ENCODE results near the gene PRKCH. TPM values are rescaled to one million over a fixed set of nuclear protein-coding genes. Genes with fewer than 3 reads are reported as not detected.
A peak's percentile ranks its signal among the peaks of the same experiment; 100 is the strongest.

The PRKCH gene
- total RNA-seq, 4 donors from 2014 or later = 17.9 to 105 (median 63.5) TPM

DNA sequence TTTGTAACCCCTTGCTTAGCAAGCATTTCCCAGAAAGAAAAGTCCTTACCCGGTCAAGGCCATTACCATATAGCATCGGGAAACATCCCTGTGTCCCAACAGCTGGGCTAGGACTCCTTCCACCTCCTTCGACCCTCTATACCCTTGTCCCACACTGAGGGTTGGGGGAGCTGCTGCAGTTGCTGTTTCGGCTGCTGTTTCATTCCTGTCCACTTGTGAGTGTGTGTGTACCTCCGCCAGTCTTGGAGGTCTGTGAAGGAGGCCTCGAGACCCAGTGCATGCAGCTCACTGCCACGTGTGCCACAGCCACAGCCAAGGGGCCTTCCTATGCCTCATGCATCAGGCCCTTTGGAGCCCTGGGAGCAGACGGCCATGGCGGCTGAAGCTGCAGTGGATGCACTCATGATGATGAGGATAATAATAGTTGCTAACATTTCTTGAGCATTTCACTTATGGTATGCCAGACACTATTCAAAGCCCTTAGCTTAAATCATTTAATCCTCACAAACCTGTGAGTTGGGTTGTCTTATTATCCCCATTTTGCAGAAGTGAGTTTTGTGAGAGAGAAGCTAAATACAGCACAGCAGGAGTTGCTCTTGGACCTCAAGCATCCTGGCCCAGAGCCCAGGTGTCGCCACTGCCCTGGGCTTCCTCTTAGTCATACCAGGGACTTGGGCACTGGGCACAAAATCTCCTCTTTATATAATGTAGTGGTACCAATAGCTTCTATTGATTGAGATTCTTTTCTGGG, 156.5 kb downstream of the PRKCH start:
- no peaks in the 10 kb centered on the region for H3K36me3 ChIP-seq
- DNase-seq = peak in 1 of 2 donors; percentile 59
- no peak overlapping the region for H3K4me3 ChIP-seq
- no peaks in the 10 kb centered on the region for H3K27me3 ChIP-seq
- intact Hi-C loops (cut with DNase I; ENCODE audit: low total_unique reads) = no loop called here
- no peak for TF ChIP-seq POLR2A (IDR thresholded peaks at IDR 0.05)
- no peak for TF ChIP-seq CTCF (IDR thresholded peaks at IDR 0.05)
- H3K27ac ChIP-seq = peak overlapping the region; percentile 72 to 77
- no peaks in the 10 kb centered on the region for H3K9me3 ChIP-seq
- H3K4me1 ChIP-seq = no peaks in the 10 kb centered on the region

DNA sequence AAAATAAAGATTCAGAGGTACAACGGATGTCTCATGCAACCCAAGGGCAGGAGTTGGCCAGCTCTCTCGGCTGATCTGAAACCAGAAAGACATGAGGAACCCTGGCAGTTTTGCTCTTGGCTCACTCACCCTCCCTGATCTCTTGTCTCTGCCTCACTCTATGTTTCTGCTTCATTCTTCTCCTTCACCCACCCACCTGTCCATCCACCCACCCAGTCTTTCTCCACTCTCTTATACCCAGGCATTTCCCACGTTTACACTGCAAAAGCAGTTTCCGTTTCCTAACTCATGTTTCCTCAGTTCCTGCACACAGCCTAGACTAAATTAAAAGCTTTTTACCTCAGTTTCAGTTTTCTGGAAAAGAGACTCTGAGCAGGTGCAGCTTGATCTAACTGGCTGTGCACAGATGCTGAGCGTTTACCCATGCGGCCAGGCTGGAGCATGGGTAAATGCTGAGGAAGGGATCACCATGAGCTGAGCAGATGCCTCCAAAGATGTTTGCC, 157.6 kb downstream of the PRKCH start:
- TF ChIP-seq CTCF (IDR thresholded peaks at IDR 0.05) = no peak
- TF ChIP-seq POLR2A (IDR thresholded peaks at IDR 0.05) = no peak
- Histone ChIP-seq H3K4me3 (no peak overlapping the region), H3K27ac (peak overlapping the region; percentile 72 to 77), H3K36me3 (no peaks in the 10 kb centered on the region), H3K27me3 (no peaks in the 10 kb centered on the region), H3K9me3 (no peaks in the 10 kb centered on the region), H3K4me1 (no peaks in the 10 kb centered on the region)
- no peak for DNase-seq
- intact Hi-C loops (cut with DNase I; ENCODE audit: low total_unique reads) = no loop called here

DNA sequence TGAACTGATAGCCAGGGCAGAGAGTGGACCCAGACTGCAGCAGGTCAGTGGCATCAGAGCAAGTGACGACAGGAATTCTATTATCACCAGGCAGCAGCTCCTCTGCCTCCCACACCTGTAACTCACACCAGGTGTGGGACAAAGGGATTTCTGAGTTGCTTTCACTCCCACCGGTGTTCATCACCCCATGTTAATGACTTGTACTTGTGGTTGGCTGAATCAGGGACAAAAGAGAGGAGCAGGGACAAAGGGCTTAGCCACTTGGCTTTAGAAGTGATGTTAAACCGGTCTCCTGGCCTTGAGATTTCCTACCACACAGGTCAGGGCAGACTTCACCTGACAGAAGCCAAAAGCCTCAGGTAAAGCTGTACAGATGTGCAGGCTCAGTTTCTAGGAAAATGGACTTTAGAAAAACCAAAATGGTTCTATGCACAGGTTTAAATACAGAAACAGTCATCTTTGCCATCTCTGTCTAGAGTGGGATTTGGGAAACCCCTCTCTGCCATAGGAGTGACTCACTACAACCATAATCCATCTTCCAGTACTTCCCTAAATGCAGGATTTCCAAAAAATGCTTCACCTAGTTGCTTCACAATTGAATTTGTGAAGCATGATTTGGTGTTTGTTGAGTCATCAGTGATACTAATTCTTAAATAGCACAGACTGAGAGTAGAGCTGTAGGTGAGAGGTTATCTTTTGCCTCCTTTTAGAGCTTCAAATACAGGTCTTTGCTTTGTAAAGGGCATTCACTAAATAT, 158.5 kb downstream of the PRKCH start:
- Histone ChIP-seq H3K4me1 (no peaks in the 10 kb centered on the region), H3K4me3 (no peak overlapping the region), H3K27ac (peak overlapping the region; percentile 14 to 72), H3K9me3 (no peaks in the 10 kb centered on the region), H3K27me3 (no peaks in the 10 kb centered on the region), H3K36me3 (no peaks in the 10 kb centered on the region)
- no peak for DNase-seq
- no peak for TF ChIP-seq POLR2A (IDR thresholded peaks at IDR 0.05)
- no peak for TF ChIP-seq CTCF (IDR thresholded peaks at IDR 0.05)
- intact Hi-C loops (cut with DNase I; ENCODE audit: low total_unique reads) = no loop called here

DNA sequence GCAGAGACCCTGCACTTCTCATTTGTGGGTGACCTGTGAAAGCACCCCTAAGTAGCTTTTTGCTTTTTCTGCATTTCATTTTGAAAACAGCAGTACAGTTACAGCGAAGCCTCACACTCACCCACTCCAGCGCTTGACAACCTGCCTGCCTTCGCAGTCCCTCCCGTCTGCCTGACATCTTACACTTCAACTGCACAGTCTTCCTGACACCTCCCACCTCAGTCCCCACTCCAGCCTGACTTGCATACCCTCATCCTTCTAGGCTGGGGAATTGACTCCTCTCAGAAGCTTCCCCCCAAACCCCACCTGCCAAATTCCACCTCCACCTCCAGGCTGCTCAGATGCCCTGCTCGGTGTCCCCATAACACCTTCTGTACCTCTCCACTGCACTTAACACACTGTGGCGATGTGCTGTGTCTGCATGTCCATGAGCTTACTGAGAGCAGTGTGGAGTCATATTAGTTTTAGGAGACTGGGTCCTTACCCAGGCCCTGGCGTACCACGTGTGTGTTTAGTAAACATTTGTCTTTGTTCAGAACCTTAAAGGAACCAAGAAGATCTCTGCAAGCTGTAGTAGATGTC, 159.4 kb downstream of the PRKCH start:
- H3K36me3 ChIP-seq = no peaks in the 10 kb centered on the region
- intact Hi-C loops (cut with DNase I; ENCODE audit: low total_unique reads) = no loop called here

More for the DNA sequence above, 159.4 kb downstream of the PRKCH start:
- DNase-seq = no peak
- Histone ChIP-seq H3K4me1 (no peaks in the 10 kb centered on the region), H3K27ac (peak overlapping the region in 1 of 2 donors; percentile 29), H3K9me3 (no peaks in the 10 kb centered on the region), H3K27me3 (no peaks in the 10 kb centered on the region), H3K4me3 (no peak overlapping the region)
- TF ChIP-seq CTCF (IDR thresholded peaks at IDR 0.05) (no peak), POLR2A (IDR thresholded peaks at IDR 0.05) (no peak)
